HepG2 (cell line): ENCODE measurements around the gene GNG12. TPM values are rescaled to one million over a fixed set of nuclear protein-coding genes. Genes with fewer than 3 reads are reported as not detected.

Experiments used
- ATAC-seq: fragments of 200-7000 bp; cut with Tn5 transposase; 3 replicates; pipeline ENCODE4 v1.9.1; 2020; ENCODE audit warnings: mild to moderate bottlenecking, moderate library complexity
- BruUV-seq: library from RNA; stranded (reverse); fragments of 400-500 nt; replicated peaks from 2 replicates; lab custom pipeline; 2021; lab: Mats Ljungman, UMichigan
- CTCF ChIA-PET: fragments of 300-600 bp; formaldehyde crosslinking; extraction: SDS; loops from one replicate; lab custom pipeline; 2021; ENCODE audit warnings: low total read pairs, inconsistent platforms, low intra/inter-chr PET ratio; lab: Yijun Ruan, JAX
- POLR2A ChIA-PET: fragments of 350-600 bp; sonication (Branson Sonifier 250); formaldehyde crosslinking; loops from one replicate; lab custom pipeline; 2020; ENCODE audit warnings: antibody characterized with exemption, inconsistent platforms; lab: Yijun Ruan, JAX
- DNase-seq: peaks from one replicate; pipeline ENCODE4 v3.0.0-alpha.2; 2015; ENCODE audit warnings: low spot score
- FAIRE-seq: peaks from 3 replicates; lab custom pipeline; 2011; peaks lifted over from hg19 to GRCh38; lab: Jason Lieb, UNC
- H2AFZ ChIP-seq: one replicate; pipeline ENCODE4 v1.6.1; 2011; ENCODE audit warnings: low read length, inconsistent platforms
- H3K27ac ChIP-seq: fragments of 300-600 bp; 3 replicates; pipeline ENCODE4 v1.8.0; 2011; ENCODE audit warnings: mixed run types, mild to moderate bottlenecking, mixed read lengths, low read length, inconsistent platforms; ENCODE audit not compliant: insufficient read depth; ENCODE audit errors: extremely low read length
- H3K27me3 ChIP-seq, 2 experiments: fragments of 200-600 bp in 1 of 2; 2 replicates in 1 of 2; 3 replicates in 1 of 2; pipeline versions ENCODE4 v1.6.0 to v1.8.0; 2011; ENCODE audit warnings: low read length in 2 of 2, mild to moderate bottlenecking in 2 of 2, moderate library complexity in 2 of 2, inconsistent platforms in 1 of 2; ENCODE audit not compliant: insufficient read depth in 2 of 2, control insufficient read depth in 1 of 2
- H3K36me3 ChIP-seq, 2 experiments: fragments of 200-600 bp in 1 of 2; replicated peaks in 1 of 2; 2 replicates in 1 of 2; 3 replicates in 1 of 2; pipeline versions ENCODE4 v1.5.1 to v1.8.0; 2011; ENCODE audit warnings: low read length in 2 of 2, inconsistent platforms in 1 of 2; ENCODE audit not compliant: insufficient read depth in 2 of 2, control insufficient read depth in 1 of 2
- H3K4me1 ChIP-seq: 2 replicates; pipeline ENCODE4 v1.5.1; 2012; ENCODE audit warnings: low read length, inconsistent platforms; ENCODE audit not compliant: insufficient read depth
- H3K4me2 ChIP-seq: 2 replicates; pipeline ENCODE4 v1.6.0; 2011; ENCODE audit warnings: low read depth, low read length, inconsistent platforms
- H3K4me3 ChIP-seq, 3 experiments: fragments of 200-600 bp in 1 of 3; sonication (generic), shearing (Covaris generic) in 1 of 3; replicated peaks in 1 of 3; 2 replicates each; pipeline ENCODE4 v1.5.1; 2011 to 2016; ENCODE audit warnings: low read length in 3 of 3, inconsistent platforms in 2 of 3, low read depth in 2 of 3, mild to moderate bottlenecking in 2 of 3, control low read depth in 1 of 3, mixed read lengths in 1 of 3; ENCODE audit not compliant: insufficient read depth in 1 of 3
- H3K79me2 ChIP-seq: one replicate; pipeline ENCODE4 v1.6.1; 2011; ENCODE audit warnings: low read length, inconsistent platforms; ENCODE audit not compliant: insufficient read depth
- H3K9ac ChIP-seq: 2 replicates; pipeline ENCODE4 v1.6.0; 2011; ENCODE audit warnings: mild to moderate bottlenecking, low read depth, low read length, inconsistent platforms; ENCODE audit not compliant: insufficient read depth
- H3K9me3 ChIP-seq: 2 replicates; pipeline ENCODE4 v1.5.1; 2012; ENCODE audit warnings: mild to moderate bottlenecking, low read length
- H4K20me1 ChIP-seq: 2 replicates; pipeline ENCODE4 v1.6.0; 2011; ENCODE audit warnings: inconsistent platforms, mild to moderate bottlenecking, low read length, moderate library complexity; ENCODE audit not compliant: insufficient read depth
- AKAP8 ChIP-seq: sonication (generic); formaldehyde crosslinking; IDR thresholded peaks from 2 replicates; pipeline ENCODE4 v1.5.1; 2020; ENCODE audit warnings: mild to moderate bottlenecking, missing genetic modification reagents
- HNRNPLL ChIP-seq: fragments of 200-400 bp; formaldehyde crosslinking; IDR thresholded peaks from 2 replicates; pipeline ENCODE4 v1.6.1; 2017; ENCODE audit warnings: mild to moderate bottlenecking, low read depth, low read length; ENCODE audit not compliant: poor library complexity, severe bottlenecking
- MIXL1 ChIP-seq: IDR thresholded peaks from 2 replicates; pipeline ENCODE4 v1.6.1; 2016
- NFIC ChIP-seq: IDR thresholded peaks from 2 replicates; pipeline ENCODE4 v1.6.1; 2012; ENCODE audit warnings: mild to moderate bottlenecking, low read length, inconsistent platforms
- ZNF225 ChIP-seq: sonication (generic); formaldehyde crosslinking; IDR thresholded peaks from 2 replicates; pipeline ENCODE4 v1.4.0; 2020; ENCODE audit warnings: mild to moderate bottlenecking, missing genetic modification reagents
- ZNF530 ChIP-seq: sonication (generic); formaldehyde crosslinking; IDR thresholded peaks from 2 replicates; pipeline ENCODE4 v1.5.0; 2020; ENCODE audit warnings: low read depth, mild to moderate bottlenecking, missing genetic modification reagents
- ZNF629 ChIP-seq: sonication (generic); formaldehyde crosslinking; conservative IDR thresholded peaks from 2 replicates; pipeline ENCODE4 v1.5.0; 2020; ENCODE audit warnings: missing genetic modification reagents
- ZNF672 ChIP-seq: sonication (generic); formaldehyde crosslinking; IDR thresholded peaks from 2 replicates; pipeline ENCODE4 v1.8.1; 2022; ENCODE audit warnings: missing genetic modification reagents
- ZNF75D ChIP-seq: sonication (generic); formaldehyde crosslinking; IDR thresholded peaks from 2 replicates; pipeline ENCODE4 v1.8.1; 2023; ENCODE audit warnings: missing genetic modification reagents, mild to moderate bottlenecking, borderline replicate concordance
- ZNF816 ChIP-seq: sonication (generic); formaldehyde crosslinking; IDR thresholded peaks from 2 replicates; pipeline ENCODE4 v1.8.0; 2022; ENCODE audit warnings: missing genetic modification reagents, mild to moderate bottlenecking, borderline replicate concordance
- ZNF841 ChIP-seq: sonication (generic); formaldehyde crosslinking; IDR thresholded peaks from 2 replicates; pipeline ENCODE4 v1.8.1; 2023; ENCODE audit warnings: missing genetic modification reagents, borderline replicate concordance
- WGBS: methylation state at CpG from one replicate; pipeline ENCODE4 v1.1.6; 2017; ENCODE audit warnings: low lambda C conversion rate; 5-methylcytosine and 5-hydroxymethylcytosine counted together
- in situ Hi-C: cut with HindIII; loops from 2 replicates; pipeline ENCODE4 v1.10.0; 2017; ENCODE audit warnings: low pct_unique_long_range_greater_than_20kb; ENCODE audit not compliant: extremely low pct_ligation_motif_present
- intact Hi-C: fragments of 100-400 bp; cut with micrococcal nuclease; formaldehyde crosslinking; loops from one replicate; pipeline ENCODE4 v1.10.0; 2022; ENCODE audit not compliant: unreplicated experiment
- polyA plus RNA-seq, 8 experiments: library from polyadenylated mRNA; depleted of rRNA in 3 of 8; stranded (reverse) in 7 of 8; unstranded in 1 of 8; fragments of >200 nt; fragmentation: Illumina TruSeq in 4 of 8; extraction: Trizol in 4 of 8; gene quantifications; 2 replicates each; pipeline versions ENCODE4 v1.2.1 to v1.2.3, GENCODE V29; 2011 to 2016; ENCODE audit warnings: low read depth in 4 of 8, missing spikeins in 1 of 8, mixed read lengths in 1 of 8; ENCODE audit not compliant: insufficient read depth in 1 of 8
- total RNA-seq, 5 experiments: library from RNA; depleted of rRNA; stranded (reverse); fragments of >200 nt; fragmentation: Illumina TruSeq; extraction: Trizol; gene quantifications; 2 replicates each; pipeline ENCODE4 v1.2.3, GENCODE V29; 2016; ENCODE audit warnings: low read depth in 1 of 5
- TF ChIP-seq, protein P1 (sequence below): sonication (generic); formaldehyde crosslinking; conservative IDR thresholded peaks from 2 replicates; pipeline ENCODE4 v1.4.0; 2020; ENCODE audit warnings: mild to moderate bottlenecking, missing genetic modification reagents, moderate library complexity
- TF ChIP-seq, protein P2 (sequence below): sonication (generic); formaldehyde crosslinking; IDR thresholded peaks from 2 replicates; pipeline ENCODE4 v1.9.0; 2021; ENCODE audit warnings: missing genetic modification reagents, borderline replicate concordance

Gene GNG12
- total and polyA plus RNA-seq, 2 of the 13 experiments (the other 11 are each of a cell fraction or from before 2014, with no cell fraction given) = 0.11 TPM

DNA sequence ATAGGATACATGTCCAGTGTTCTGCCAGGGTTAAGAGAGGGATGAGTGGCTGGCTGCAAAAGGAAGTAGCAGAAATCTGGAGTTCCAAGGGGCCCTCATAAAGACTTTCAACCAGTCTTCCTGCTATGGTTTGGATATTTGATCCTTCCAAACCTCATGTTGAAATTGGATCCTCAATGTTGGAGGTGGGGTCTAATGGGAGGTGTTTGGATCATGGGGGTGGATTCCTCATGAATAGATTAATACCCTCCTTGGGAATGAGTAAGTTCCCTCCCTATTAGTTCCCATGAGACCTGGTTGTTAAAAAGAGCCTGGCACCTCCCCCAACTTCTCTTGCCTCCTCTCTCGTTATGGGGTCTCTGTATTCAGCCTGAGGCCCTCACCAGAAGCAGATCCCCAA is 10.1 kb upstream of the GNG12 start:
- in situ Hi-C loops = no loop called here
- intact Hi-C loops = no loop called here
- no peaks in the 10 kb centered on the region; a peak in 1 of 5 replicates for H3K27me3 ChIP-seq
- FAIRE-seq (no peak), ATAC-seq (no peak), DNase-seq (no peak)
- H2AFZ ChIP-seq = no peak overlapping the region
- no TSS peak for BruUV-seq
- no peaks in the 10 kb centered on the region; the same call in 1 of the 2 replicates for H4K20me1 ChIP-seq
- ChIA-PET POLR2A (no interaction called here), CTCF (no interaction called here)
- no peak overlapping the region for H3K27ac ChIP-seq
- no peaks in the 10 kb centered on the region for H3K9me3 ChIP-seq
- TF ChIP-seq ZNF225 (no peak), MIXL1 (CRISPR knock-in tag) (no peak), AKAP8 (CRISPR knock-in tag) (no peak), HNRNPLL (no peak), ZNF816 (CRISPR knock-in tag) (no peak), NFIC (no peak), ZNF672 (no peak), ZNF75D (CRISPR knock-in tag) (no peak), ZNF629 (CRISPR knock-in tag) (no peak), ZNF841 (CRISPR knock-in tag) (no peak), ZNF530 (CRISPR knock-in tag) (no peak)
- TF ChIP-seq, protein P1, sequence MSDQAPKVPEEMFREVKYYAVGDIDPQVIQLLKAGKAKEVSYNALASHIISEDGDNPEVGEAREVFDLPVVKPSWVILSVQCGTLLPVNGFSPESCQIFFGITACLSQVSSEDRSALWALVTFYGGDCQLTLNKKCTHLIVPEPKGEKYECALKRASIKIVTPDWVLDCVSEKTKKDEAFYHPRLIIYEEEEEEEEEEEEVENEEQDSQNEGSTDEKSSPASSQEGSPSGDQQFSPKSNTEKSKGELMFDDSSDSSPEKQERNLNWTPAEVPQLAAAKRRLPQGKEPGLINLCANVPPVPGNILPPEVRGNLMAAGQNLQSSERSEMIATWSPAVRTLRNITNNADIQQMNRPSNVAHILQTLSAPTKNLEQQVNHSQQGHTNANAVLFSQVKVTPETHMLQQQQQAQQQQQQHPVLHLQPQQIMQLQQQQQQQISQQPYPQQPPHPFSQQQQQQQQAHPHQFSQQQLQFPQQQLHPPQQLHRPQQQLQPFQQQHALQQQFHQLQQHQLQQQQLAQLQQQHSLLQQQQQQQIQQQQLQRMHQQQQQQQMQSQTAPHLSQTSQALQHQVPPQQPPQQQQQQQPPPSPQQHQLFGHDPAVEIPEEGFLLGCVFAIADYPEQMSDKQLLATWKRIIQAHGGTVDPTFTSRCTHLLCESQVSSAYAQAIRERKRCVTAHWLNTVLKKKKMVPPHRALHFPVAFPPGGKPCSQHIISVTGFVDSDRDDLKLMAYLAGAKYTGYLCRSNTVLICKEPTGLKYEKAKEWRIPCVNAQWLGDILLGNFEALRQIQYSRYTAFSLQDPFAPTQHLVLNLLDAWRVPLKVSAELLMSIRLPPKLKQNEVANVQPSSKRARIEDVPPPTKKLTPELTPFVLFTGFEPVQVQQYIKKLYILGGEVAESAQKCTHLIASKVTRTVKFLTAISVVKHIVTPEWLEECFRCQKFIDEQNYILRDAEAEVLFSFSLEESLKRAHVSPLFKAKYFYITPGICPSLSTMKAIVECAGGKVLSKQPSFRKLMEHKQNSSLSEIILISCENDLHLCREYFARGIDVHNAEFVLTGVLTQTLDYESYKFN (CRISPR knock-in tag) = no peak
- TF ChIP-seq, protein P2, sequence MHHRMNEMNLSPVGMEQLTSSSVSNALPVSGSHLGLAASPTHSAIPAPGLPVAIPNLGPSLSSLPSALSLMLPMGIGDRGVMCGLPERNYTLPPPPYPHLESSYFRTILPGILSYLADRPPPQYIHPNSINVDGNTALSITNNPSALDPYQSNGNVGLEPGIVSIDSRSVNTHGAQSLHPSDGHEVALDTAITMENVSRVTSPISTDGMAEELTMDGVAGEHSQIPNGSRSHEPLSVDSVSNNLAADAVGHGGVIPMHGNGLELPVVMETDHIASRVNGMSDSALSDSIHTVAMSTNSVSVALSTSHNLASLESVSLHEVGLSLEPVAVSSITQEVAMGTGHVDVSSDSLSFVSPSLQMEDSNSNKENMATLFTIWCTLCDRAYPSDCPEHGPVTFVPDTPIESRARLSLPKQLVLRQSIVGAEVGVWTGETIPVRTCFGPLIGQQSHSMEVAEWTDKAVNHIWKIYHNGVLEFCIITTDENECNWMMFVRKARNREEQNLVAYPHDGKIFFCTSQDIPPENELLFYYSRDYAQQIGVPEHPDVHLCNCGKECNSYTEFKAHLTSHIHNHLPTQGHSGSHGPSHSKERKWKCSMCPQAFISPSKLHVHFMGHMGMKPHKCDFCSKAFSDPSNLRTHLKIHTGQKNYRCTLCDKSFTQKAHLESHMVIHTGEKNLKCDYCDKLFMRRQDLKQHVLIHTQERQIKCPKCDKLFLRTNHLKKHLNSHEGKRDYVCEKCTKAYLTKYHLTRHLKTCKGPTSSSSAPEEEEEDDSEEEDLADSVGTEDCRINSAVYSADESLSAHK (CRISPR knock-in tag) = no peak
- no peak overlapping the region for H3K4me2 ChIP-seq
- no peaks in the 10 kb centered on the region for H3K36me3 ChIP-seq
- H3K4me3 ChIP-seq = no peak overlapping the region
- H3K4me1 ChIP-seq = no peaks in the 10 kb centered on the region
- WGBS = 0% methylated on average over 1 of the region's 1 CpG
- no peak overlapping the region for H3K9ac ChIP-seq
- H3K79me2 ChIP-seq = no peaks in the 10 kb centered on the region
